H1 (cell line): ENCODE results near the gene THAP7. TPM values are rescaled to one million over a fixed set of nuclear protein-coding genes. Genes with fewer than 3 reads are reported as not detected.

Experiments used
- CBX8 ChIP-seq: fragments of 300-800, 300-1000 bp; sonication (generic); IDR thresholded peaks from 2 replicates; pipeline ENCODE4 v1.7.1; 2016; ENCODE audit warnings: low read depth, low read length, borderline replicate concordance
- CEBPB ChIP-seq: IDR thresholded peaks from 2 replicates; pipeline ENCODE4 v1.6.1; 2012; ENCODE audit warnings: low read depth, low read length
- SRF ChIP-seq: IDR thresholded peaks from 2 replicates; pipeline ENCODE4 v1.6.1; 2011; ENCODE audit warnings: mild to moderate bottlenecking, low read depth, low read length, moderate library complexity
- polyA plus RNA-seq, 7 experiments: library from polyadenylated mRNA; depleted of rRNA in 3 of 7; stranded (reverse) in 5 of 7; unstranded in 2 of 7; fragments of >200 nt in 5 of 7; fragments of 200-250 nt in 2 of 7; gene quantifications; 1 replicate in 5 of 7; 2 replicates in 1 of 7; 4 replicates in 1 of 7; pipeline versions ENCODE4 v1.2.1 to v1.2.3, GENCODE V29; 2011 to 2013; ENCODE audit warnings: missing spikeins in 2 of 7, mixed read lengths in 2 of 7
- total RNA-seq: library from RNA; stranded (reverse); fragmentation: NEBNext Ultra II Directional; extraction: Animal tissue kit (Norgen Biotek cat#: 25700); gene quantifications from 2 replicates; pipeline ENCODE4 v1.2.1, GENCODE V29; 2021

The THAP7 gene
- total and polyA plus RNA-seq, 2 of the 8 experiments (the other 6 are each of a cell fraction or from before 2014, with no cell fraction given) = 16.9 to 32.5 TPM

DNA sequence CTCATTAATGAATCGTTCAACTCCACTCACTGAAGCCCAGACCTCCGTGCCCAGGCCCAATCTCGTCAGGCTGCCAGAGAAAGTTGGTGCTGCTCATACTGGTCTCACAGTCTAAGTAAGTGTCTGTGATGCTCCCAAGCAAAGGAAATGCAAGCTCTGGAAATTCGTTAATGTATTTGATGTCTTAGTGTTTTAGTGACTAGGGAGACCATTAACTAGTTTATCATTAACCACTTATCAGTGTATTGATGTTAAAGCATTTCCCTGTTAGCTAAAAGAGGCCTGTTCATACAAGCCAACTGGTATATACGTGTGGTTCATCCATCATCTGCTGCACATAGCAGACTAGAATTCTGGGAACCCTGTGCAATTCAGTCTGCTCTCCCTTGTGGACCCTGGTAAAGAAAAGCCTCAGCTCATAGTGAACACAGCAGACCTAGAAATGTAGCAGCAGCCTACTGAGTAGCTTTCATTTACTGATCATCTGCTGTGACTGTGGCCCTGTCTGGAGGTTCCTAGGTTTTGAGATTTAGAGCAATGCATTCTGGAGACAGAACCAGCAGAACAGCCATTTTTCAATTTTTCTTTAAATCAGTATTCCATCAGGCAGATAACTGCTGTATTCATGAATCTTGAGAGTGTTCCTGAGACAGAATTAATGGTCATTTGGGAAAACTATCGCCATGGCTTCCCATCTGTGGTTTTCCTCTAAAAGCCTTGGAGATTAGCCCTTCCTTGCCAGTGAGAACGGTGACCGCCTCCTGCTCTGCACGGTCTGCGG is 50.6 kb downstream of the THAP7 start (continued):
- TF ChIP-seq CBX8 (no peak), SRF (no peak), CEBPB (no peak)
